Erythroblast (primary cell): ENCODE data around the gene SNED1.

Source experiments
- GATA1 ChIP-seq: IDR thresholded peaks from 2 replicates; pipeline ENCODE4 v1.6.1; 2011; ENCODE audit warnings: low read depth, mild to moderate bottlenecking, control low read depth, low read length, moderate library complexity
- POLR2A ChIP-seq: IDR thresholded peaks from 2 replicates; pipeline ENCODE4 v1.6.1; 2011; ENCODE audit warnings: mild to moderate bottlenecking, low read length

DNA sequence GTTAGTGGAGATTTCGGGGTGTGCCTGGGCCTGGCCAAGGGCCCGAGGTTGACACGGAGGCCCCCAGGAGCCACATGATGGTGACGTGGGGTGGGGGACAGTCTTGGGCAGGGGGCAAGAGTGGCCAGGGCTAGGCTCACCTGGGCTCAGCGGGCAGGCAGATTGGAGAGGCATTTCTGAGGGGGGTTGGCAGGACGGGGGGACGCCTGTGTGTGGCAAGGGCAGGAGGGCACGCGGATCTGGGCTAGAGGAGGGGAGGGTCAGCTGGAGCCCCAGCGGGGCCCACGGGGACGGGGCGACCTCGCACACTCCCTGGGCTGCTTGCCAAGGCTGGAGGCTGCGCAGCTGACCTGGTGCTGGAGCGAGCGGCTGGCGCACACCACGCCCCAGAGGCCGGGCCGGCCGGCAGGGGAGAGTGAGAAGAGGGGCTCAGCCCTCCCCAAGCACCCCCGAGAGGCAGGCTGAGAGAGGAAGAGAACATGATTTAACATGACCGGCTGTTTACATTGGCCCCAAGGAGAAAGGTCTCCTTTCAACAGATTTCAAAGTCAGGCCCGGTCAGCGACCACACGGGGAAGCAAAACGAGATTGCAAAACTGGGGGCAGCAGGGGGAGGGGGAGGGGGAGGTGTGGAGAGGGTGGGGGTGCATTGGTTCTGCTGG lies 38.0 kb upstream of the SNED1 start:
- no peak for TF ChIP-seq POLR2A
- no peak for TF ChIP-seq GATA1
